Esophagus muscularis mucosa (tissue), 4 donors: ENCODE results near the gene LHX5. TPM values are rescaled to one million over a fixed set of nuclear protein-coding genes. Genes with fewer than 3 reads are reported as not detected.

Experiments
- DNase-seq: peaks from one replicate; pipeline ENCODE4 v3.0.0-alpha.2; 2017; ENCODE audit errors: extremely low spot score
- H3K27ac ChIP-seq, 4 donors: fragments of 200-600 bp; sonication (generic); replicated peaks in 1 of 4; 1 replicate in 3 of 4; 2 replicates in 1 of 4; pipeline ENCODE4 v1.5.1; 2016 to 2019; ENCODE audit warnings: mild to moderate bottlenecking in 1 of 4
- H3K27me3 ChIP-seq, 4 donors: fragments of 200-600 bp; sonication (generic); one replicate each; pipeline versions ENCODE4 v1.5.1 to v1.6.0; 2016 to 2019
- H3K36me3 ChIP-seq, 4 donors: fragments of 200-600 bp; sonication (generic); one replicate each; pipeline ENCODE4 v1.5.1; 2016 to 2019
- H3K4me1 ChIP-seq, 4 donors: fragments of 200-600 bp; sonication (generic); one replicate each; pipeline ENCODE4 v1.5.1; 2016 to 2019
- H3K4me3 ChIP-seq, 4 donors: fragments of 200-600 bp; sonication (generic); 1 replicate in 2 of 4; 2 replicates in 2 of 4; pipeline ENCODE4 v1.5.1; 2016 to 2019; ENCODE audit warnings: mild to moderate bottlenecking in 4 of 4, moderate library complexity in 1 of 4
- H3K9me3 ChIP-seq, 4 donors: fragments of 200-600 bp; sonication (generic); 1 replicate in 3 of 4; 2 replicates in 1 of 4; pipeline ENCODE4 v1.5.1; 2016 to 2019
- CTCF ChIP-seq, 3 experiments: fragments of 200-600 bp in 2 of 3; fragments of 450-650 bp in 1 of 3; sonication (generic) in 2 of 3; IDR thresholded peaks; one replicate each; pipeline ENCODE4 v1.5.1; 2017 to 2019; ENCODE audit warnings: antibody characterized with exemption in 3 of 3, mild to moderate bottlenecking in 2 of 3, moderate library complexity in 1 of 3
- EP300 ChIP-seq: sonication (generic); formaldehyde crosslinking; IDR thresholded peaks from one replicate; pipeline ENCODE4 v1.6.1; 2017; ENCODE audit warnings: antibody characterized with exemption
- POLR2A ChIP-seq: fragments of 450-650 bp; IDR thresholded peaks from one replicate; pipeline ENCODE4 v1.6.1; 2017; ENCODE audit warnings: antibody characterized with exemption, moderate library complexity, mild to moderate bottlenecking, low read depth
- POLR2AphosphoS5 ChIP-seq, 2 donors: sonication (generic); formaldehyde crosslinking; IDR thresholded peaks; one replicate each; pipeline ENCODE4 v1.6.1; 2017; ENCODE audit warnings: antibody characterized with exemption in 2 of 2
- WGBS: methylation state at CpG from one replicate; pipeline ENCODE4 v1.1.5; 2018; 5-methylcytosine and 5-hydroxymethylcytosine counted together
- intact Hi-C: fragments of 100-400 bp; cut with DNase I; formaldehyde crosslinking; loops from one replicate; pipeline ENCODE4 v1.15.1; 2023
- total RNA-seq, 4 donors: library from RNA; depleted of rRNA; stranded (reverse); fragments of >200 nt; gene quantifications; one replicate each; pipeline versions ENCODE4 v1.1.0 to v1.2.1, GENCODE V29; 2016

Gene LHX5
- total RNA-seq, 4 donors from 2014 or later, result not detected

- WGBS, result 0% methylated on average over 13 of the region's 38 CpGs
- TF ChIP-seq EP300 (no peak), POLR2A (no peak)
- no peak overlapping the region for H3K27ac ChIP-seq
- intact Hi-C loops, result loop anchor here (10.0 kb wide), 1 partner anchor 446 kb away; no protein-coding TSS in a partner anchor
- H3K4me3 ChIP-seq, result no peak overlapping the region
- H3K4me1 ChIP-seq, result peaks cover 25 to 69% (median 45%) of the 10 kb centered on the region in 4 donors
- DNase-seq, result no peak
- no peaks in the 10 kb centered on the region for H3K36me3 ChIP-seq
- H3K27me3 ChIP-seq, result peaks cover 6 to 100% (median 74%) of the 10 kb centered on the region in 4 donors
- no peaks in the 10 kb centered on the region for H3K9me3 ChIP-seq
Measured at GRCh38 chr12:113468365-113469223, 3.1 kb downstream of the LHX5 start.

DNA sequence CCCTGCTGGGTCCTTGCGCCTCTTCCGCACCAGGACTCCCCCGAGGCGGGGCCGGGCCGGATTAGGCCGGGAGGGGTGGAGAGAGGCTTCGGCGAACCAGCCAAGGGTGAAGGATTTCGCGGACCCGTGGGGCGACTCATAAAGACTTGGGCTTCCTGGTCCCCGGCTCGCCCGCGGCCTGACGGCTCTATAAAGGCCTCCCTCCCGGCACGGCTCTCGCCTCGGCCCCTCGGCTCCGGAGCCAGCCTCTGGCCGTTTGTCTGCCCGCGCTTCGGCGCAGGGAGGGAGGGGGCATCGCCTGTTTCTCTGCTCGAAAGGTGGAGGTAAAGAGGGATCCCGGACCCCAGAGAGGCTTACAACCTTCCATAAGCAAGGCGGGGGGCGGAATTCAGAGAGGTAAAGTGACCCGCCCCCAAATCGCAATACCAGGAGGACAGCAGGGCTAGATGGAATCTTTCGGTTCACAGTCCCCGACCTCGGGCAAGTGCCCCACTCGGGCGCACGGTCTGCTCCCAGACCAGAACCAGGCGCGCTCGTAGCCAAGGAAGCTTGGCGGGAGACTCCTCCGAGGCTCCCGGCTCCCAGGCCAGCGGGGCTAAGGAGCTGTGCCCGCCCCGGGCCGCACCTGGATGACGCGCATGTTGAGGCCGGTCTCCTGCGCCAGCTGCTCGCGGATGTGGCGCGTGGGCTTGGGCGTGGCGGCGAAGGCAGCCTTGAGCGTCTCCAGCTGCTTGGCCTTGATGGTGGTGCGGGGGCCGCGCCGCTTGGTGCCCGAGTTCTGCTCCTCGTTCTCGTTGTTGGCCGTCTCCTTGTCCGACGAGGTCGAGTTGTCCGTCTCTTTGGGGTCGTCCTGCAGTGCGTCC lies 3.9 kb downstream of the LHX5 start:
- peaks cover 6 to 100% (median 82%) of the 10 kb centered on the region in 4 donors for H3K27me3 ChIP-seq
- intact Hi-C loops, result loop anchor here (10.0 kb wide), 1 partner anchor 447 kb away; no protein-coding TSS in a partner anchor
- peaks cover 34 to 77% (median 53%) of the 10 kb centered on the region in 4 donors for H3K4me1 ChIP-seq
- no peak for DNase-seq
- H3K36me3 ChIP-seq, result no peaks in the 10 kb centered on the region
- no peaks in the 10 kb centered on the region for H3K9me3 ChIP-seq
- TF ChIP-seq EP300 (no peak), CTCF (IDR thresholded peaks at IDR 0.05) (no peak), POLR2A (no peak), POLR2AphosphoS5 (IDR thresholded peaks at IDR 0.05) (no peak)
- H3K27ac ChIP-seq, result no peak overlapping the region
- 0% methylated on average over 9 of the region's 78 CpGs for WGBS
- H3K4me3 ChIP-seq, result peak overlapping the region; percentile 41 to 47 (median 44)

DNA sequence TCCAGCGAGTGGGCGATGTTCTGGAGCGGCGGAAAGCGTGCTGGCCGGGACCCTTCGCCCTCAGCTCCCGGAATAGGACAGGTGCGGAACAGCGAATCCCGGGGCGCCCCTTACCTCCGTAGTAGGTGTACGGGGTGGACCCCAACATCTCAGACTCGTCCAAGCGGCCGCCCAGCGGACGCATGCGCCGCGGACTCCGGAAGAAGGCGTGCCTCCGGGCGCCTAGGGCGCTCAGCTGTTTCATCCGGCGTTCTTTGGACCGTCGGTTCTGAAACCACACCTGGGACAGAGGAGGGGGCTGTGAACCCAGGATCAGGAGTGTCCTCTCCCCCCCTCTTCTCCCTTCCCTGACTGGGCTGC lies 4.5 kb downstream of the LHX5 start:
- intact Hi-C loops, result loop anchor here (10.0 kb wide), 1 partner anchor 448 kb away; no protein-coding TSS in a partner anchor
- no peak for DNase-seq
- Histone ChIP-seq H3K27ac (no peak overlapping the region), H3K4me3 (peak overlapping the region; percentile 41 to 47 (median 44)), H3K9me3 (no peaks in the 10 kb centered on the region), H3K4me1 (peaks cover 36 to 81% (median 58%) of the 10 kb centered on the region in 4 donors), H3K36me3 (no peaks in the 10 kb centered on the region), H3K27me3 (peaks cover 6 to 100% (median 83%) of the 10 kb centered on the region in 4 donors)
- TF ChIP-seq POLR2AphosphoS5 (IDR thresholded peaks at IDR 0.05) (no peak), POLR2A (no peak), EP300 (no peak), CTCF (IDR thresholded peaks at IDR 0.05) (no peak)
- WGBS, result no CpG with 5 or more reads among the region's 31 CpGs

DNA sequence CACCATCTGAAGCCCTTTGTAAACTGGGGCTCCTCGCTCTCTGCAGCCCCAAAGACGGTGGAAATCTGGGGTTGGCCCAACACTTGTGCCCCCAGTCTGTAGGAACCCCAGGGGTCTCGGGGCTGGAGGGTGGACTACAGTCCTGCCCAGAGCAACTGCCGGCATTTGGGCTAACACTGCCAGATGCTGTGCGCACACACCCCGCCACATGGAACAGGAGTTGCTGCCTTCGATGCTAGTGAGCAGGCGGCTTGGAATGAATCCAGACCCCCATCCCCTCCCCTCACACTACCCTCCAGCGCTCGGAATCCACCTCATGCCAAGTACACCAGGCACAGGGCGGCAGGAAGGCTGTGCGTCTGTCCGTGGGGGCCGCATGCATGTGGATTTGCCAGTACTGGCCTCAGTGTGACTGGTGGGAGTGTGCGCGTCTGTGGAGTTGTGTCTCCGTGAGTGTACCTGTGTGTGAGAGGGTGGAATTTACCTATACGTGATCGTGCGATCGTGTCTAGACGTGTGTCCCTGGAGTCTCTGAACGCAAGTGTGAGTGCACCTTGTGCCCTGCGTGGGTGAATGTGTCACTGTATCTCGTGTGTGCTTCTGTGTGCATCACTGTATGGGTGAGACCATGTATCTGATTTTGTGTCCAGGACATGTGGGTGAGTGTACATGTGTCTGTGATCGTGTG lies 5.1 kb downstream of the LHX5 start:
- no peak for DNase-seq
- intact Hi-C loops, result loop anchor here (10.0 kb wide), 1 partner anchor 448 kb away; no protein-coding TSS in a partner anchor
- TF ChIP-seq POLR2A (no peak), CTCF (IDR thresholded peaks at IDR 0.05) (no peak), POLR2AphosphoS5 (IDR thresholded peaks at IDR 0.05) (no peak), EP300 (no peak)
- H3K27ac ChIP-seq, result no peak overlapping the region
- peak overlapping the region in 3 of 4 donors; percentile 41 to 46 (median 42) for H3K4me3 ChIP-seq
- WGBS, result 2% methylated on average over 11 of the region's 26 CpGs
- no peaks in the 10 kb centered on the region for H3K9me3 ChIP-seq
- no peaks in the 10 kb centered on the region for H3K36me3 ChIP-seq
- H3K27me3 ChIP-seq, result peaks cover 6 to 100% (median 82%) of the 10 kb centered on the region in 4 donors
- peaks cover 36 to 77% (median 57%) of the 10 kb centered on the region in 4 donors for H3K4me1 ChIP-seq
